HG03442 (cell line): ENCODE measurements around the gene KRTAP5-4.
"Not testable (repeated sequence)": the region's sequence is repeated elsewhere in the genome, so short reads cannot be mapped to it uniquely, and the experiment has no call there.

Source experiments
- ATAC-seq: cut with Tn5 transposase; IDR thresholded peaks from one replicate; pipeline ENCODE4 v1.9.1; 2021; ENCODE audit warnings: mild to moderate bottlenecking, moderate library complexity; ENCODE audit not compliant: unreplicated experiment

The KRTAP5-4 gene

DNA sequence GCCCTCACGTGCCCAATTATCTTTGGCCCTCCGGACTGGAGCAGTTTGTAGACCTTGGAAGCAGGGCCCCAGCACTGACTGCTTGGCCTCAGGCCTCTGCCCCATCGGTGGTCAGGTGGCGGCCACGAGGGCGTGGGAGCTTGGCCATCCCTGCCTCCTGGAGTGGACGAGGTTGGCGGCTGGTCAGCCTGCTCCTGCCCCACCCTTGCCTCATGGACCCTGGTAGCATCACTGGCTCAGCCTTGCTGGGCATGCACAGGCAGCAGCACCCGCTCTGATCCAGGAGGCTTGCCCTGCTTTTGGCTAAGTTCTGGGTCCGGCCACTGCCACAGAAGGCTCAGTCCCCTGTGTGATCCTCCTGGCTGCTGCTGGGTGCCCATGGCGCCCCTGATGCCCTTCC lies 17.8 kb downstream of the KRTAP5-4 start:
- ATAC-seq = no peak

DNA sequence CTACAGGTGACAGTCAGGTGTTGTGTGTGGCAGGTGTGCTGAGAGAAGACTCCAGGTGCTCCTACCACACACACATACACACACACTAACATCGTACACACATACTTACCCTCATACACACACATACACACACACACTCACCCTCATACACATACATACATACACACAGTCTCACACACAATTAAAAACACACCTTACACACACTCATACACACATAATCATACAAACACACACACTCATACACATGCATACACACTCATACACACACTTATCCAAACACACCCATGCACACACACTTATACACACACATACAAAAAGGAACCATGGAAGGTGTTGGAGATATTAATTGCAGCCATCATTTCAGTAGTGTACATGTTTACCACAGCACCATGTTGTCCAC lies 18.3 kb downstream of the KRTAP5-4 start:
- no peak for ATAC-seq

DNA sequence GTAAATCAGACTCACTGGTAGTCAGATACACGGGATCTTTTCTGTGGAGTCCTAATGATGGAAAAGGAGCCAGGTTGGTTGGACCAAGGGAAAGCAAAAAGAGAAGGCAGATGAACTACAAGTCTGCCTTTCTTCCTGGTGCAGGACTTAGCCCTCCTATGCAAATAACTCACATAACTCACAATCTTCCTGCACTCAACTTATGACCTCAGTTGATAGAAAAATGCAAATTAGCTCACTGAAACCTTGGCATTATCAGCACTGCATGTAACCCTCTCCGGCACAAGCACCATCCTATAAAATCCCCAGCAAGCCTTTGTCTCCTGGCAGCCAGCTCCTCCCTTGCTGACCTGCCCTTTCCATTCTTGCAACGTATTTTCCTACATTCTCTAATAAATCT lies 20.3 kb downstream of the KRTAP5-4 start:
- not testable (repeated sequence) for ATAC-seq

DNA sequence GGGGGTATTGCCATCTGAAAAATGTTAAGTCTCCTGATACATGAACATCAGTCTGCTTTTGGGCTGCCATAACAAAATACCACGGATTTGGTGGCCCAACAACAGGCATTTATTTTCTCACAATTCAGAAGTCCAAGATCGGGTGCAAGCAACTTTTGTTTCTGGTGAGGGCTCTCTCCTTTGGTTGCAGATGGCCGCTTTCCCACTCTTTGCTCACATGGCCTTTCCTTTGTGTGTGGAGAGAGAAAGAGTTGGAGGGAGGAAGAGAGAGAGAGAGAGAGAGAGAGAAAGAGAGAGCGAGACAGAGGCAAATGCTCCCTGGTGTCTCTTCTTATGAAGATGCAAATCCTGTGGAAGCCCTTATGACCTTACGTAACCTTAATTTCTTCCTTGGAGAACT lies 21.3 kb downstream of the KRTAP5-4 start:
- ATAC-seq = no peak

DNA sequence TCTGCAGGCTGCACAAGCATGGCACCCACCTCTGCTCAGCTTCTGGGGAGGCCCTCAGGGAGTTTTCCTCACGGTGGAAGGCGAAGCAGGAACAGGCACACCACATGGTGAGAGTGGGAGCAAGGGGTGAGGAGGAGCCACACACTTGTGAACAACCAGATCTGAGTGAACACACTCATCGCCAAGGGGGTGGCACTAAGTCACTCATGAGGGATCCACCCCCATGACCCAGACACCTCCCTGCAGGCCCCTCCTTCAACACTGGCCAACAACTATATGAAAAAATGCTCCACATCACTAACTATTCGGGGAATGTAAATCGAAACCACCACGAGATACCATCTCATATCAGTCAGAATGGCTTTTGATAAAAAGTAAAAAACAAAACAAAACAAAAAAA lies 23.1 kb downstream of the KRTAP5-4 start:
- no peak for ATAC-seq

DNA sequence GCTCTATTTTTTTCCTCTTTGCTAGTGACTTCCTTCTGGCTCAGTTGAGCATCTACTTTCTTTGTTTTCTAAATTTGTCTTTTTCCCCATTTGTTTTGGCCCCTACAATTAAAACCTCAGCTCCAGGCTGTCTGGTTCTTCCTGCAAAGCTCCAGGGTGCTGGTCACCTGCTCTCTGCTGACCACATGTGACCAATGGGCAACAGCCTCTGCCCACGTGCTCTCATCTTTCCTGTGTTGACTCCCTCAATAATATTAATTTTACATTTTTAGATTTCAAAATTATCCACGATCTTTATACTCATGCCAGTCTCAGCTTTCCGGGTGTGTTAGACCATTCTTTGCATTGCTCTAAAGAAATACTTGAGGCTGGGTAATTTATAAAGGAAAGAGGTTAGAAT lies 23.5 kb downstream of the KRTAP5-4 start:
- not testable (repeated sequence) for ATAC-seq

DNA sequence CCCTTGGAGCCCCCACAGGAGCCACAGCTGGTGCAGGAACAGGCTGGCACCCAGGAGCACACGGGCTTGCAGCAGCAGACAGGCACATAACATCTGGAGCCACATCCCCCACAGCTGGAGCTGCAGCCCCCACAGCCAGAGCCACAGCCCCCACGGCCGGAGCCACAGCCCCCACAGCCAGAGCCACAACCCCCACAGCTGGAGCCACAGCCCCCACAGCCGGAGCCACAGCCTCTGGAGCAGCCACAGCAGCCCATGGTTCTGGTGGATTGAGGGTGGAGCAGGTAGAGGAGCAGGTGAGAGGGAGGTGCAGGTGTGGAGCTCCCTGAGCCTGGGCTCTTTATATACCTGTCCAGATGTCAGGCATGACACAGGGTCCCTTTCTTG lies 24.0 kb downstream of the KRTAP5-4 start, which contains the start of gene KRTAP5-2:
Gene KRTAP5-2, minus strand, starts transcription at position 301 of the 387 bp plus-strand sequence. Its CDS starts 44 bp downstream, at position 257.
- no peak for ATAC-seq

DNA sequence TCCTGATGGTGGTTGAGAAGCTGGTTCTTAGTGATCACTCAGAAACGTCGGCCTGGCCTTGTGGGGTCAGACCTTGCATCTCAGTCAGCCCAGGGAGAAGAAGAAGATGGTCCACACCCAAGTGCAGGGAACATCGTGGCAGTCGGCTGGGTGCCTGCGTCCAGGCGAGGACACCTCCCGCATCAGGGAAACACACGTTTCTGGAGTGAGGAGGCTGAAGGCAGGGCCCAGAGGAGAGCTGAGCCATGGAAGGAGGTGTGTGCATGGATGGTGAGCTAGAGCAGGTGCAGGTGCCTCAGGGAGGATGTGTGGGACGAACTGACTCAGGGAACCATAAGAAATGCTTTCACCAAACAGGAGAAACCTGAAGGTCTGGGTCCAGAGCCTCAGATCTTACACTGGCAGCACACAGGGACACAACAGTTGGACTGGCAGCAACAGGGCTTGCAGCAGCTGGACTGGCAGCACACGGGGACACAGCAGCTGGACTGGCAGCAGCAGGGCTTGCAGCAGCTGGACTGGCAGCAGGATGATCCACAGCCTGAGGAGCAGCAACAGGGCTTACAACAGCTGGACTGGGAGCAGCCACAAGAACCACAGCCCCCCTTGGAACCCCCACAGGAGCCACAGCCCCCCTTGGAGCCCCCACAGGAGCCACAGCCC lies 24.5 kb downstream of the KRTAP5-4 start:
- ATAC-seq = no peak

DNA sequence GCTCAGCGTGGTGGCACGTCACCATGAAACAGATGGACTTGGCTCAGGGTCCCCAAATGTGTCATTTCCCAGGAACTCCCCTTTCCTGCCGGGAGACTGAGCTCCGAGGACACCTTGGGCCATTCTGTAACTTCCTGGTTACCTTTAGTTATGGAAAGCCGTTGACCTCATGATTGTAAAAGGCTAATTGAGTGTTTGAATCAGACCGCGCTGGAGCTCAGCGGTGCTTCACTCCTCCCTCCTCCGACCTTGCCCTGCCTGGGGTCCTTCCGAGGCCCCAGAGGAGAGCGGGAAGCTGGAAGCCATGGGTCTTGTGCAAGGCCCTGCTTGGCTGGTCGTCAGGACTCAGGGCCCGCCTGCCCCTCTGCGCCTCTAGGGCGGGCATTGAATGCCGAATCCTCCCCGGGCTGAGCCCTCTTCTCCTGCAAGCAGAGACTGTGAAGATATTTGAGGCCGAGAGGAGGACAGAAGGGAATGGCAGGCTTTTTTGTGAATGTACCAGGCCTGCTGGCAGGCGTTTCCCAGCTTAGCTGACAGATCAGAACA lies 25.3 kb downstream of the KRTAP5-4 start:
- ATAC-seq = not testable (repeated sequence)

DNA sequence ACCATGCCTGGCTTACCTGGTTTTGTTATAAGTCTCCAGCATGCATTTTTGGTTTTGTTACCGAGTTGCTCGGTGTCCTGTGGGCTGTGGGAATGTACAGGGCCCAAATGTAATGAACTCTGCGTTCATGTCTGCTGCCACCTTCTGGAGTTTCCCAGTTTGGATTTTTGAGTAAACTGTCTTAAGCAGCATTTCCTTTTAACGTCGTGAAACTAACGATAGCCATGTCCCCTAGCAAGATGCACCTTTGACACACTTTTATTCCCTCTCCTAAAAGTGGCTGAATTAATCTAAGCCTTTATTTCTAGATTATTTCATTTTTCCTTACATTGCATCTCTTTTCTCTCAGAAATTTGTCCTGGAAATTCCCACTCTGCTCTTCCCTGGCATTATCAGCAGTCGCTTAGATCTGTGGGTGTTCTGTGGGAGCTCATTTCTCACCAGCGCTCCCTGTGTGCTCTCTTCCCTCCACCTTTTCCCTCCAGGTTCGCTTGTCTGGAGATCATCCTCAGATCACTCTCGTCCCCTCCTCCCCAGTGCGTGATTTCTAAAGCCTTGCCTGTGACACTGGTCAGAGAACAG lies 25.9 kb downstream of the KRTAP5-4 start:
- not testable (repeated sequence) for ATAC-seq

DNA sequence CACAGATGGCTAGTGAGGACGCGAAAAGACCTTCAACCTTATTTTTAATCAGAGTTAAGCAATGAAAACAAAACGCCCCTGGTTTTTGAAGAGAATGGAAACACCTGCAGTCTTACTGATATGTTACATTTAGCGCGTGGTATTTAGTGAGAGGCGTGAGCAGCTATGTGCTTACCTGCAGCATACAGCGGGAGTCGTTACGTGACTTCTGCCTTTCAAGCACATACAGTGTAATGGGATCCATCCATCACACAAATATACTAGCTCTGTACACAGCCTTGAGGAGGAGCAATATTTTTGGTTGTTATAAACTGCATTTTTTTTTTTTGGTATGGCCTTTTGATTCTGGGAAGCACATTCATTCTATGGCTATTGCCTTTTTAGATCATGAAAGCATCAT lies 29.3 kb downstream of the KRTAP5-4 start:
- ATAC-seq = no peak

DNA sequence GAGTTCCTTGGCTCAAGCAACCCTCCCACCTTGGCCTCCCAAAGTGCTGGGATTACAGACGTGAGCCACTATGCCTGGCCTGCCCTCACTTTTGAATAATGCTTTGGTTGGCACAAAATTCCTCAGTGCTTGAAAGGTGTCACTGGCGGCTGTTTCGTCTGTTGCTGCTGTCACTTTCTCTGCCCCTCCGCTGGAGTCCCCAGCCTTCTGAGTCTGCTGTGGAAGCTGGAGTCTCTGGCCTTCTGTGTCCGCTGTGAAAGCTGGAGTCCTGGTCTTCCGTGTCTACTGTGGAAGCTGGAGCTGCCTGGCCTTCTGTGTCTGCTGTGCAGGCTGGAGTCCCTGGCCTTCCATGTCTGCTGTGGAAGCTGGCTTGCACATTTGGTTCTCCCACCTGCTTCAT lies 31.9 kb downstream of the KRTAP5-4 start:
- no peak for ATAC-seq

DNA sequence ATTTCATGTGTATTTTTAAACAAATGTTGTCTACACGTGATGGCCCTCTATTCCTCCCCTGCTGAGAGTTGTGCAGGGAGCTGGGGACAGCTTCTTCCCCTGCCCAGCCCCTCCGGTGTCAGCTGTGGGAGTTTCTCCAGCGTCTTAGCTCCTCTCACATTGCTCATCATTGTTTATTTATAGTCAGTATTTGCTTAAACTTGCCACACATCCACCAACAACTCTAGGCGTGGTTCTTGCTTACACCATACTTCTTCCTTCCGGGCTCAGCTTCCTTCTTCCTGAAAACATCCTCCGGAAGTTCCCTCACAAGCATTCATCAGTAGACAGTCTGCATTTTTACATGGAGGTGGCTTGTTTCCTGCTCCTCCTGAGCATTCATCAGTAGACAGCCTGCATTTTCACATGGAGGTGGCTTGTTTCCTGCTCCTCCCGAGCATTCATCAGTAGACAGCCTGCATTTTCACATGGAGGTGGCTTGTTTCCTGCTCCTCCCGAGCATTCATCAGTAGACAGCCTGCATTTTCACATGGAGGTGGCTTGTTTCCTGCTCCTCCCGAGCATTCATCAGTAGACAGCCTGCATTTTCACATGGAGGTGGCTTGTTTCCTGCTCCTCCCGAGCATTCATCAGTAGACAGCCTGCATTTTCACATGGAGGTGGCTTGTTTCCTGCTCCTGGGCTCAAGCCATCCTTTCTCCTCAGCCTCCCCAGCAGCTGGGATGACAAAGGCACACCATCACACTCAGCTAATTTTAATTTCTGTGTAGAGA lies 32.6 kb downstream of the KRTAP5-4 start:
- not testable (repeated sequence) for ATAC-seq

DNA sequence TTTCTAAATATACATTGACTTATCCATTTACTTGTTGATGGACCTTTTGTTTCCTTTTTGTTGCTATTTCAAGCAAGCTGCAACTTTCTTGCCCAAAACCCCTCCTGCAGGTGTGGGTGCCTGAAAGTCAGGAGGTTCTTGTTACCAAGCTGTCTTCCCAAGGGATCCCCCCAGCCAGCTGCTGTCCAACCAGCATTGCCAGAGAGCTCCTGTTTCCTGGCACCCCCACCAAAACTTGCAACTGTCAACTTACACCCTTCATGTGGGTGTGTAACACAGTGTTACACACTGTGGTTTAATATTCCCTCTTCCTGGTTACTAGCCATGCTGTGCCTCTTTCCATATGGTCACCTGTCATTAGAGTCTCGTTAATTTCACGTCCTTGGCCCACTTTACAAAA lies 35.2 kb downstream of the KRTAP5-4 start:
- no peak for ATAC-seq

DNA sequence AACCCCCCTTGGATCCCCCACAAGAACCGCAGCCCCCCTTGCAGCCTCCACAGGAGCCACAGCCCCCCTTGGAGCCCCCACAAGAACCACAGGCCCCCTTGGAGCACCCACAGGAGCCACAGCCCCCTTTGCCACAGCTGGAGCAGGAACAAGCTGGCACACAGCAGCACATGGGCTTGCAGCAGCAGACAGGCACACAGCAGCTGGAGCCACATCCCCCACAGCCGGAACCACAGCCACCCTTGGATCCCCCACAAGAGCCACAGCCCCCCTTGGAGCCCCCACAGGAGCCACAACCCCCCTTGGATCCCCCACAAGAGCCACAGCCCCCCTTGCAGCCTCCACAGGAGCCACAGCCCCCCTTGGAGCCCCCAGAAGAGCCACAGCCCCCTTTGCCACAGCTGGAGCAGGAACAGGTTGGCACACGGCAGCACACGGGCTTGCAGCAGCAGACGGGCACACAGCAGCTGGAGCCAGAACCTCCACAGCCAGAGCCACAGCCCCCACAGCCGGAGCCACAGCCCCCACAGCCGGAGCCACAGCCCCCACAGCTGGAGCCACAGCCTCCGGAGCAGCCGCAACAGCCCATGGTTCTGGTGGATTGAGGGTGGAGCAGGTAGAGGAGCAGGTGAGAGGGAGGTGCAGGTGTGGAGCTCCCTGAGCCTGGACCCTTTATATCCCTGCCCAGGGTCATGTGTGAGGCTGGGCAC lies 37.1 kb downstream of the KRTAP5-4 start, which contains the start of gene KRTAP5-1:
Gene KRTAP5-1, minus strand, starts transcription at position 623 of the 710 bp plus-strand sequence. Its CDS starts 34 bp downstream, at position 589.
- ATAC-seq = not testable (repeated sequence)

DNA sequence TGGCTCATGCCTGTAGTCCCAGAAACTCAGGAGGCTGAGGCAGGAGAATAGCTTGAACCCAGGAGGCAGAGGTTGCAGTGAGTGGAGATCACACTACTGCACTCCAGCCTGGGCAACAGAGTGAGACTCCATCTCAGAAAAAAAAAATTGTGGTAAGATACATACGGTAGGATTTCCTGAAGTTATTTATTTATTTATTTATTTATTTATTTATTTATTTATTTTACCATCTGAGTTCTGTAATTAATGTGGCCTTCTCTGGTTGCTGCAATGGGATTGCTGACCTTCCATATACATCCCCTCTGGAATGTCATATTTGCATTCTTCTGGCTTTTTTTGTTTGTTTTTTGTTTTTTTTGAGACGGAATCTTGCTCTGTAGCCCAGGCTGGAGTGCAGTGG lies 39.0 kb downstream of the KRTAP5-4 start:
- ATAC-seq = not testable (repeated sequence)

DNA sequence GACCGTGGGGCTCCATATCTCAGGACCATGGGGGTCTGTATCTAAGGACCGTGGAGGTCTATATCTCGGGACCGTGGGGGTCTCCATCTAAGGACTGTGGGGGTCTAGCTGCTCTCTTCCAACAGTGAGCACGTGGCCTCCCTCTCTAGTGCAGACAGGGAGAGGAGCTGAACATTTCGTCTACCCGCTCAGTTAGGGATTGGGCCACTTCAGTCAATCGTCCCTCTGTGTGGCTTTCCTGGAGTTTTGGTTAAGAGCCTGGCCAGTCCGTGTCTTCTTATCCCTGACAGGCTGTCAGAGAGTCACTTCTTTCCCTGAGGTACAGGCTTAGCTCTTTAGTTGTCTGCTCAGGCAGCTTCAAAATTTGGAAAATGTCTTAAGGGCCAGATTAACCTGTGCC lies 40.0 kb downstream of the KRTAP5-4 start:
- no peak for ATAC-seq

DNA sequence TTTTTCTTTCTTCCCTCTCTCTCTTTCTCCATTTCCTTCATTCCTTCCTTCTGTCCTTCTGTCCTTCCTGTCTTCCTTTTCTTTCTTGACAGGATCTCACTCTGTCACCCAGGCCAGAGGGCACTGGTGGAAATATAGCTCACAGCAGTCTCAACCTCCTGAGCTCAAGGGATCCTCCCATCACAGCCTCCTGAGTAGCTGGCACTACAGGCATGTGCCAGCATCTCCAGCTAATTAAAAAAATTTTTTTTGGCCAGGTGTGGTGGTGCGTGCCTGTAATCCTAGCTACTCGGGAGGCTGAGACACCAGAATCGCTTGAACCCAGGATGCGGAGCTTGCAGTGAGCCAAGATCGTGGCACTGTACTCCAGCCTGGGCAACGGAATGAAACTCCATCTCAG lies 45.1 kb downstream of the KRTAP5-4 start:
- ATAC-seq = no peak

DNA sequence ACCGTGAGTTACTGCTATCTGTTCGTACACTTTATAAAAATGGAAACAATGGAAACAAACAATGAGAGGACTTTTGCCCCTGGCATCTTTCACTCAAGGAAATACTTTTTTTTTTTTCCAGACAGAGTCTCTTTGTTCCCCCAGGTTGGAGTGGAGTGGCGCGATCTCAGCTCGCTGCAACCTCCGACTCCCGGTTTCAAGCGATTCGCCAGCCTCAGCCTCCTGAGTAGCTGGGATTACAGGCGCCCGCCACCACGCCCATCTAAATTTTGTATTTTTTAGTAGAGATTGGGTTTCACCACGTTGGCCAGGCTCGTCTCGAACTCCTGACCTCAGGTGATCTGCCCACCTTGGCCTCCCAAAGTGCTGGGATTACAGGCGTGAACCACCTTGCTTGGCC lies 46.2 kb downstream of the KRTAP5-4 start:
- not testable (repeated sequence) for ATAC-seq

DNA sequence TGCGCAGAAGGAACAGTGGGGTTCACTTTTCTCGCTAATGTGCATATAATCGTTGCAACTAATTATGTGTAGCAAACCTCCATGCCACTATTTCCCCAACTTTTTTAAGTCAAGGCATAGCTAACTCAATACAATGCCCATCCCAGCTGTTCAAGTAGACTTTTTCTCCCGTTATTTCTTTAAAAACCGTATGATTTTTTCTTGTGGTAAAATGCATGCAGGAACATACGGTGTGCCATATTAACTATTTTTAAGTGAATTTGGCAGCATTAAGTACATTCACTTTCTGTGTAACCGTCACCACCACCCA lies 47.0 kb downstream of the KRTAP5-4 start:
- no peak for ATAC-seq
